Measurements from ENCODE around the gene NKRF. TPM values are rescaled to one million over a fixed set of nuclear protein-coding genes. Genes with fewer than 3 reads are reported as not detected.

Gene NKRF
- total and polyA plus RNA-seq, 2 of the 8 experiments (the other 6 are each of a cell fraction or from before 2014, with no cell fraction given), result 3.8 to 11.4 TPM

DNA sequence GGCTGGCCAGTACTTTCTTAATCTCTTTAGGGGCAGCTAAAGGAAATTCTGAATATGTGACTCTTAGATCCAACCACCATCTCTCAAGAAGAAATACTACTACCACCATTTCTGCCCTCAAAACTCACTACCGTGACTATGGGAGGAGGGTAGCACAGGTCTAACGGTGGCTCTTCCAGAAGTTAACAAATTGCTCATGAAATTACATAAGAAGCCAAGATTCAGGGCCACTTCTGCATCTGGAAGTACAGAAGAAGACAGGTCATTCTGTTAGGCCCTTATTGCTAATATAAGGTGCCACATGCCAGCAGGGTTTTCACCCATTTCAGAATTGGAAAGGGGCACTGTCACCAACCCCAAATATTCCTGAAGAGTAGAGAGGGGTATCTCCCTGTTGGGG, 19.6 kb upstream of the NKRF start (continued):
- TF ChIP-seq, protein P1, sequence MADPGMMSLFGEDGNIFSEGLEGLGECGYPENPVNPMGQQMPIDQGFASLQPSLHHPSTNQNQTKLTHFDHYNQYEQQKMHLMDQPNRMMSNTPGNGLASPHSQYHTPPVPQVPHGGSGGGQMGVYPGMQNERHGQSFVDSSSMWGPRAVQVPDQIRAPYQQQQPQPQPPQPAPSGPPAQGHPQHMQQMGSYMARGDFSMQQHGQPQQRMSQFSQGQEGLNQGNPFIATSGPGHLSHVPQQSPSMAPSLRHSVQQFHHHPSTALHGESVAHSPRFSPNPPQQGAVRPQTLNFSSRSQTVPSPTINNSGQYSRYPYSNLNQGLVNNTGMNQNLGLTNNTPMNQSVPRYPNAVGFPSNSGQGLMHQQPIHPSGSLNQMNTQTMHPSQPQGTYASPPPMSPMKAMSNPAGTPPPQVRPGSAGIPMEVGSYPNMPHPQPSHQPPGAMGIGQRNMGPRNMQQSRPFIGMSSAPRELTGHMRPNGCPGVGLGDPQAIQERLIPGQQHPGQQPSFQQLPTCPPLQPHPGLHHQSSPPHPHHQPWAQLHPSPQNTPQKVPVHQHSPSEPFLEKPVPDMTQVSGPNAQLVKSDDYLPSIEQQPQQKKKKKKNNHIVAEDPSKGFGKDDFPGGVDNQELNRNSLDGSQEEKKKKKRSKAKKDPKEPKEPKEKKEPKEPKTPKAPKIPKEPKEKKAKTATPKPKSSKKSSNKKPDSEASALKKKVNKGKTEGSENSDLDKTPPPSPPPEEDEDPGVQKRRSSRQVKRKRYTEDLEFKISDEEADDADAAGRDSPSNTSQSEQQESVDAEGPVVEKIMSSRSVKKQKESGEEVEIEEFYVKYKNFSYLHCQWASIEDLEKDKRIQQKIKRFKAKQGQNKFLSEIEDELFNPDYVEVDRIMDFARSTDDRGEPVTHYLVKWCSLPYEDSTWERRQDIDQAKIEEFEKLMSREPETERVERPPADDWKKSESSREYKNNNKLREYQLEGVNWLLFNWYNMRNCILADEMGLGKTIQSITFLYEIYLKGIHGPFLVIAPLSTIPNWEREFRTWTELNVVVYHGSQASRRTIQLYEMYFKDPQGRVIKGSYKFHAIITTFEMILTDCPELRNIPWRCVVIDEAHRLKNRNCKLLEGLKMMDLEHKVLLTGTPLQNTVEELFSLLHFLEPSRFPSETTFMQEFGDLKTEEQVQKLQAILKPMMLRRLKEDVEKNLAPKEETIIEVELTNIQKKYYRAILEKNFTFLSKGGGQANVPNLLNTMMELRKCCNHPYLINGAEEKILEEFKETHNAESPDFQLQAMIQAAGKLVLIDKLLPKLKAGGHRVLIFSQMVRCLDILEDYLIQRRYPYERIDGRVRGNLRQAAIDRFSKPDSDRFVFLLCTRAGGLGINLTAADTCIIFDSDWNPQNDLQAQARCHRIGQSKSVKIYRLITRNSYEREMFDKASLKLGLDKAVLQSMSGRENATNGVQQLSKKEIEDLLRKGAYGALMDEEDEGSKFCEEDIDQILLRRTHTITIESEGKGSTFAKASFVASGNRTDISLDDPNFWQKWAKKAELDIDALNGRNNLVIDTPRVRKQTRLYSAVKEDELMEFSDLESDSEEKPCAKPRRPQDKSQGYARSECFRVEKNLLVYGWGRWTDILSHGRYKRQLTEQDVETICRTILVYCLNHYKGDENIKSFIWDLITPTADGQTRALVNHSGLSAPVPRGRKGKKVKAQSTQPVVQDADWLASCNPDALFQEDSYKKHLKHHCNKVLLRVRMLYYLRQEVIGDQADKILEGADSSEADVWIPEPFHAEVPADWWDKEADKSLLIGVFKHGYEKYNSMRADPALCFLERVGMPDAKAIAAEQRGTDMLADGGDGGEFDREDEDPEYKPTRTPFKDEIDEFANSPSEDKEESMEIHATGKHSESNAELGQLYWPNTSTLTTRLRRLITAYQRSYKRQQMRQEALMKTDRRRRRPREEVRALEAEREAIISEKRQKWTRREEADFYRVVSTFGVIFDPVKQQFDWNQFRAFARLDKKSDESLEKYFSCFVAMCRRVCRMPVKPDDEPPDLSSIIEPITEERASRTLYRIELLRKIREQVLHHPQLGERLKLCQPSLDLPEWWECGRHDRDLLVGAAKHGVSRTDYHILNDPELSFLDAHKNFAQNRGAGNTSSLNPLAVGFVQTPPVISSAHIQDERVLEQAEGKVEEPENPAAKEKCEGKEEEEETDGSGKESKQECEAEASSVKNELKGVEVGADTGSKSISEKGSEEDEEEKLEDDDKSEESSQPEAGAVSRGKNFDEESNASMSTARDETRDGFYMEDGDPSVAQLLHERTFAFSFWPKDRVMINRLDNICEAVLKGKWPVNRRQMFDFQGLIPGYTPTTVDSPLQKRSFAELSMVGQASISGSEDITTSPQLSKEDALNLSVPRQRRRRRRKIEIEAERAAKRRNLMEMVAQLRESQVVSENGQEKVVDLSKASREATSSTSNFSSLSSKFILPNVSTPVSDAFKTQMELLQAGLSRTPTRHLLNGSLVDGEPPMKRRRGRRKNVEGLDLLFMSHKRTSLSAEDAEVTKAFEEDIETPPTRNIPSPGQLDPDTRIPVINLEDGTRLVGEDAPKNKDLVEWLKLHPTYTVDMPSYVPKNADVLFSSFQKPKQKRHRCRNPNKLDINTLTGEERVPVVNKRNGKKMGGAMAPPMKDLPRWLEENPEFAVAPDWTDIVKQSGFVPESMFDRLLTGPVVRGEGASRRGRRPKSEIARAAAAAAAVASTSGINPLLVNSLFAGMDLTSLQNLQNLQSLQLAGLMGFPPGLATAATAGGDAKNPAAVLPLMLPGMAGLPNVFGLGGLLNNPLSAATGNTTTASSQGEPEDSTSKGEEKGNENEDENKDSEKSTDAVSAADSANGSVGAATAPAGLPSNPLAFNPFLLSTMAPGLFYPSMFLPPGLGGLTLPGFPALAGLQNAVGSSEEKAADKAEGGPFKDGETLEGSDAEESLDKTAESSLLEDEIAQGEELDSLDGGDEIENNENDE (IDR thresholded peaks at IDR 0.05; ENCODE audit: insufficient replicate concordance, low read length), result no peak
- TF ChIP-seq, protein P2, sequence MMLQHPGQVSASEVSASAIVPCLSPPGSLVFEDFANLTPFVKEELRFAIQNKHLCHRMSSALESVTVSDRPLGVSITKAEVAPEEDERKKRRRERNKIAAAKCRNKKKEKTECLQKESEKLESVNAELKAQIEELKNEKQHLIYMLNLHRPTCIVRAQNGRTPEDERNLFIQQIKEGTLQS (IDR thresholded peaks at IDR 0.05; ENCODE audit: insufficient read depth, low read depth, low read length), result no peak
- TF ChIP-seq, protein P3, sequence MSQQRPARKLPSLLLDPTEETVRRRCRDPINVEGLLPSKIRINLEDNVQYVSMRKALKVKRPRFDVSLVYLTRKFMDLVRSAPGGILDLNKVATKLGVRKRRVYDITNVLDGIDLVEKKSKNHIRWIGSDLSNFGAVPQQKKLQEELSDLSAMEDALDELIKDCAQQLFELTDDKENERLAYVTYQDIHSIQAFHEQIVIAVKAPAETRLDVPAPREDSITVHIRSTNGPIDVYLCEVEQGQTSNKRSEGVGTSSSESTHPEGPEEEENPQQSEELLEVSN (IDR thresholded peaks at IDR 0.05), result no peak
- TF ChIP-seq EGR1 (IDR thresholded peaks at IDR 0.05; ENCODE audit: borderline replicate concordance, low read depth, low read length), result no peak
- no peak for TF ChIP-seq EP300 (IDR thresholded peaks at IDR 0.05; ENCODE audit: borderline replicate concordance in 1 of 2, low read depth in 2 of 2, low read length in 2 of 2)
- no peak for TF ChIP-seq GABPA (IDR thresholded peaks at IDR 0.05; ENCODE audit: borderline replicate concordance, insufficient read depth, low read length)
- no peak for TF ChIP-seq SUZ12 (IDR thresholded peaks at IDR 0.05; ENCODE audit: low read length)
- no peak for TF ChIP-seq SIN3A (conservative IDR thresholded peaks at IDR 0.05 in 1 of 2, IDR thresholded peaks at IDR 0.05 in 1 of 2; ENCODE audit: low read depth in 1 of 2, low read length in 2 of 2)
- no peak for TF ChIP-seq TEAD4 (IDR thresholded peaks at IDR 0.05; ENCODE audit: low read depth, low read length)
- no peak for TF ChIP-seq BCL11A (IDR thresholded peaks at IDR 0.05; ENCODE audit: low read depth in 2 of 2, low read length in 2 of 2)

Data from H1 (cell line).